Fibroblast of lung (primary cell): ENCODE data around the gene APMAP.

ENCODE experiments used
- CTCF ChIP-seq, 2 donors: IDR thresholded peaks in 1 of 2; conservative IDR thresholded peaks in 1 of 2; 1 replicate in 1 of 2; 2 replicates in 1 of 2; pipeline ENCODE4 v1.5.1; 2011 to 2012; ENCODE audit warnings: low read length in 2 of 2, control low read depth in 1 of 2, inconsistent platforms in 1 of 2, low read depth in 1 of 2, mild to moderate bottlenecking in 1 of 2
- EZH2 ChIP-seq: IDR thresholded peaks from 2 replicates; pipeline ENCODE4 v1.5.1; 2012; ENCODE audit warnings: low read length, control low read depth, mild to moderate bottlenecking; ENCODE audit errors: missing control alignments

- no peak for TF ChIP-seq CTCF (conservative IDR thresholded peaks at IDR 0.05 in 1 of 2, IDR thresholded peaks at IDR 0.05 in 1 of 2; ENCODE audit: low read depth in 1 of 2, low read length in 2 of 2)
- TF ChIP-seq EZH2: no peak
These were observed 47.3 kb upstream of the APMAP start for GRCh38 chr20:25039697-25040437.
